ENCODE data around the gene ACO2.

ACO2 gene

GRCh38 chr22:41540365-41540764 is 71.4 kb downstream of the ACO2 start:
- Histone ChIP-seq H3K4me2 (ENCODE audit: low read depth, low read length, poor library complexity, severe bottlenecking) (peak overlapping the region; percentile 90), H3K9me3 (ENCODE audit: insufficient read depth, low read depth, low read length) (no peaks in the 10 kb centered on the region), H3K9me2 (replicated peaks; ENCODE audit: low read depth, low read length) (no peaks in the 10 kb centered on the region), H3K9ac (ENCODE audit: low read depth, low read length, poor library complexity, severe bottlenecking) (peak overlapping the region; percentile 34), H3F3A (ENCODE audit: low read depth) (no peaks in the 10 kb centered on the region), H3K36me3 (ENCODE audit: insufficient read depth, low read length) (no peaks in the 10 kb centered on the region), H4K20me1 (ENCODE audit: insufficient read depth, low read length, poor library complexity, severe bottlenecking) (peaks cover 13% of the 10 kb centered on the region), H3K27me3 (ENCODE audit: insufficient read depth, low read length, poor library complexity, severe bottlenecking) (no peaks in the 10 kb centered on the region), H3K4me3 (ENCODE audit: low read length, poor library complexity, severe bottlenecking) (peak overlapping the region; percentile 26), H3K4me1 (ENCODE audit: insufficient read depth, low read length, poor library complexity, severe bottlenecking) (peaks cover 25% of the 10 kb centered on the region), H2AFZ (ENCODE audit: low read length) (no peak overlapping the region), H3K79me2 (ENCODE audit: insufficient read depth, low read length) (peaks cover 38% of the 10 kb centered on the region)
- no peak for TF ChIP-seq EZH2phosphoT487 (IDR thresholded peaks at IDR 0.05; ENCODE audit: borderline replicate concordance)
- TF ChIP-seq CTCF (conservative IDR thresholded peaks at IDR 0.05; ENCODE audit: low read length), result no peak

GRCh38 chr22:41541484-41541883 is 72.6 kb downstream of the ACO2 start:
- peak overlapping the region; percentile 34 for H3K9ac ChIP-seq (ENCODE audit: low read depth, low read length, poor library complexity, severe bottlenecking)
- peak overlapping the region; percentile 90 for H3K4me2 ChIP-seq (ENCODE audit: low read depth, low read length, poor library complexity, severe bottlenecking)
- no peaks in the 10 kb centered on the region for H3K27me3 ChIP-seq (ENCODE audit: insufficient read depth, low read length, poor library complexity, severe bottlenecking)
- H3K4me3 ChIP-seq (ENCODE audit: low read length, poor library complexity, severe bottlenecking), result peak overlapping the region; percentile 45
- H3F3A ChIP-seq (ENCODE audit: low read depth), result no peaks in the 10 kb centered on the region
- H3K36me3 ChIP-seq (ENCODE audit: insufficient read depth, low read length), result no peaks in the 10 kb centered on the region
- peaks cover 38% of the 10 kb centered on the region for H3K79me2 ChIP-seq (ENCODE audit: insufficient read depth, low read length)
- no peaks in the 10 kb centered on the region for H3K9me2 ChIP-seq (replicated peaks; ENCODE audit: low read depth, low read length)
- H3K9me3 ChIP-seq (ENCODE audit: insufficient read depth, low read depth, low read length), result no peaks in the 10 kb centered on the region
- H2AFZ ChIP-seq (ENCODE audit: low read length), result no peak overlapping the region
- TF ChIP-seq EZH2phosphoT487 (IDR thresholded peaks at IDR 0.05; ENCODE audit: borderline replicate concordance) (no peak), CTCF (conservative IDR thresholded peaks at IDR 0.05; ENCODE audit: low read length) (no peak)
- peaks cover 13% of the 10 kb centered on the region for H4K20me1 ChIP-seq (ENCODE audit: insufficient read depth, low read length, poor library complexity, severe bottlenecking)
- peaks cover 25% of the 10 kb centered on the region for H3K4me1 ChIP-seq (ENCODE audit: insufficient read depth, low read length, poor library complexity, severe bottlenecking)

GRCh38 chr22:41542224-41542623 is 73.3 kb downstream of the ACO2 start:
- Histone ChIP-seq H2AFZ (ENCODE audit: low read length) (no peak overlapping the region), H4K20me1 (ENCODE audit: insufficient read depth, low read length, poor library complexity, severe bottlenecking) (peaks cover 13% of the 10 kb centered on the region), H3K4me1 (ENCODE audit: insufficient read depth, low read length, poor library complexity, severe bottlenecking) (peaks cover 25% of the 10 kb centered on the region), H3K27me3 (ENCODE audit: insufficient read depth, low read length, poor library complexity, severe bottlenecking) (no peaks in the 10 kb centered on the region), H3F3A (ENCODE audit: low read depth) (no peaks in the 10 kb centered on the region), H3K9ac (ENCODE audit: low read depth, low read length, poor library complexity, severe bottlenecking) (no peak overlapping the region), H3K4me2 (ENCODE audit: low read depth, low read length, poor library complexity, severe bottlenecking) (peak overlapping the region; percentile 90), H3K9me3 (ENCODE audit: insufficient read depth, low read depth, low read length) (no peaks in the 10 kb centered on the region), H3K4me3 (ENCODE audit: low read length, poor library complexity, severe bottlenecking) (peak overlapping the region; percentile 45), H3K9me2 (replicated peaks; ENCODE audit: low read depth, low read length) (no peaks in the 10 kb centered on the region), H3K79me2 (ENCODE audit: insufficient read depth, low read length) (peaks cover 38% of the 10 kb centered on the region), H3K36me3 (ENCODE audit: insufficient read depth, low read length) (no peaks in the 10 kb centered on the region)
- no peak for TF ChIP-seq CTCF (conservative IDR thresholded peaks at IDR 0.05; ENCODE audit: low read length)
